Stimulated activated CD4-positive, alpha-beta T cell treated with anti-CD3 and anti-CD28 coated beads, Interleukin-4, amount 100 ng/mL, for 24 hours (primary cell): ENCODE results near the gene GOLGA8B.
"Not testable (repeated sequence)": the region's sequence is repeated elsewhere in the genome, so short reads cannot be mapped to it uniquely, and the experiment has no call there.

ENCODE experiments used
- DNase-seq: peaks from one replicate; pipeline ENCODE4 v3.0.0-alpha.2; 2020

The GOLGA8B gene

DNA sequence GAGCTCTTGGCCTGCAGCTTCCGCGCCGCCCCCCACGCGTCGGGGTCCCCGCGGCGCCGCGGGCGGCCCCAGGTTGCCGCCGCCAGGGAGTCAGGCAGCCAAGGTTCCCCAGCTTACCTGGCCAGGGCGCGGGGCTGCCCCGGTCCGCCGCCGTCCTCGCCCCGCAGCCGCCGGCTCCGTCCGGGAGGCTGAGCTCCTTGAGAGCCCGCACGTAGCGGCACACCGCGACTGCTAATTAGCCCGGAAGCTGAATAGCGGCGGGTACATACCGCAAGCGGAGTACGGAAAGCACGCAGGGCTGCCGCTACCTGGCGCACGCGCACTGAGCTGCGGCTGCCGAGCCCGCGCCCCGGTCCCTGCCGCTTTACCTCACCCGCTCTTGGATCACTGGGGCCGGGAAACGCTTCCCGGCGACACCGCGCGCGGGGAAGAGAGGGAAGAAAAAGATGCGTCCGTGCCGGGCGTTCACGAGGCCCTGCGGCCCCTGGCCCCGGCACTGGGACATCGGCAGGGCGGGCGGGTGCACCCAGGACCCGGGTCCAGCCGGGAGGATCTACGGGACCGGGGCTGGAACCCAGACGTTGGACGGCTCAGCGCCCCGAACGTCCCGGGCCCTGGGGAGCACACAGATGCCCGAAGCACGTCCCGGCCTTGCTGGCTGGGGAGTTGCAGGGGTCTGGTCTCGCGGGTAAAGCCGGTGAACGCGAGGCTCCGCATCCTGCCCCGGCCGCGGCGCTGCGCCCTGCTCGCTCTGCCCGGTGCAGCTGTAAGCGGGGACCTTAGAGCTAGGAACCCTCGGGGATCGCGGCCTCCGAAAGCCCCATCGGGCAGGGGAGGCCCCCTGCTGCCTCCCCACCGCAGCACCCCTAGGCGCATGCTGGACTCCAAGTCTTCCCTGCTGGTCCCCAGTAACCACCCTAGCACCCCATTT lies at the start of gene GOLGA8B:
Gene GOLGA8B, minus strand, starts transcription at position 253 of the 931 bp plus-strand sequence. CDS start 47,739 bp downstream, outside the sequence.
- peak; percentile 83 for DNase-seq

GRCh38 chr15:34633165-34633564 lies 49.7 kb upstream of the GOLGA8B start:
- DNase-seq = not testable (repeated sequence)

DNA sequence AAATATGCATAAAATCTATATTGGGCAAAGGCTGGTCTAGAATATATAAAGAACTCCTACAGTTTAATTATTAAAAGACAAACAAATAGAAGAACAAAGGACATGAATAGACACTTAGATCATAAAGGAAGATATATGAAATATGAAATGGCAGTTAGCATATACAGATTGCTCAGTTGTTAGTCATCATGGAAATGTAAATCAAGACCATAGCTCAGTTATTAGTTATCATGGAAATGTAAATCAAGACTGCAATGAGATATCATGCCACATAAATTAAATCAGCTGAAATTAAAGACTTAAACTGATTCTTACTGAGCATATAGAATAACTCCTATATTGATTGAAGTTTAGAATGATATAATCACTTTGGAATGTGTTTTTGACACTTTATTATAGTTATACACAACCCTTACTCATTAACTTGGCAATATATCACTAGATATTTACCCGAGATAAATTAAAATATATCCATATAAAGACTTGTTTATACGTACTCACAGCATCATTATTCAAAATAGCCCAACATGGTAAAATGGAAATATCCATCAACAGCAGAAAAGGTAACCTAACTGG lies 45.2 kb upstream of the GOLGA8B start:
- DNase-seq = no peak

- no peak for DNase-seq
Measured at GRCh38 chr15:34625007-34625406, 41.6 kb upstream of the GOLGA8B start.

- no peak for DNase-seq
Measured at GRCh38 chr15:34621675-34622074, 38.2 kb upstream of the GOLGA8B start.

- no peak for DNase-seq
Measured at GRCh38 chr15:34620814-34621213, 37.4 kb upstream of the GOLGA8B start.

DNA sequence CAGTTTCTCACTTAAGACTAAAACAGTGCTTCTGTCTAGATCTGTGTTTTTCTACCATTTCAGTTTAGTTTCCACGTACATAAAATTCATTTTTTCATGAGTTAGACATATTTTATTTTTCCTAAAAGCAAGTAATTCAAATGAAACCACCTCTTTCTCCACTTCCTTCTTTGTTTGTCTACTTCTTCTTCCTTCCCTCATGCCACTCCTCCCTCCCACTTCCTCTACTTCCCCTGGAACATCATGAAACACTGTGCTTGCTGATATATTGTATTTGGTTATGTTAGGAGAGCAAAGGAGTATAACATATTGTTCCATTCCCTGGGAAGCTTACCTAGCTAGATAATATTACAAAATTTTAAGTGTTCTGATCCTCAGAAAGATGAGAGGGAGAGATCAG lies 36.7 kb upstream of the GOLGA8B start:
- no peak for DNase-seq

DNA sequence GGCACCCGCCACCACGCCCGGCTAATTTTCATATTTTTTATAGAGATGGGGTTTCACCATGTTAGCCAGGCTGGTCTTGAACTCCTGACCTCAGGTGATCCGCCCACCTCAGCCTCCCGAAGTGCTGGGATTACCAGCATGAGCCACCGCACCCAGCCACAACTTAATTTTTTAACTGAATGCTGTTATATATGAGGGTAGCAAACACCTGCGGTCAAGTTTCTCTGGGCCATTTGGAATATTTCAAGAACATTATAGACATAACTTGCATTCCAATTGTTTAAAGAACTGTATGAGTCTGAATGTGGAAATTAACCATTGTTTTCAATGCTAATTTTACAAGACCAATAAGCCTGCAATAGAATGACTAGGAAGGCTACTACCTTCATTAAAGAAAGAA lies 35.7 kb upstream of the GOLGA8B start:
- no peak for DNase-seq

GRCh38 chr15:34618073-34618472 lies 34.6 kb upstream of the GOLGA8B start:
- no peak for DNase-seq

DNA sequence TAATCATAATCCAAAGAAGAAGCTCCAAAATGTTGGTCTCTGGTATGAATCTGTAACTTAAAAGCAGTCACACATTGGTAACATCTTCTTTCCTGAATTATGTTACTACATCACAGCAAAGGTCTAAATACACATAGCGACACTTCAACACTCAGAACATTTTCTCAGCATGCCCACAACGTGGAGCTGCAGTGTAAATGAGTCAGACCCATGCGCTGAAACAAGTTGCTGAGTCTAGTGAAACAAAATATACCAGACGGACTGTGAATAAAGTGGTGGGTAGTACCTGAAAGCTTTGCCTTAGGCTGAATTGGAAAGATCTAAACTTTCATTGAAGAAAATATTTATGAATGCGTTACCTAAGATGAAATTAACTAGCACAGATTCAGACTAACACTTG lies 33.2 kb upstream of the GOLGA8B start:
- no peak for DNase-seq

DNA sequence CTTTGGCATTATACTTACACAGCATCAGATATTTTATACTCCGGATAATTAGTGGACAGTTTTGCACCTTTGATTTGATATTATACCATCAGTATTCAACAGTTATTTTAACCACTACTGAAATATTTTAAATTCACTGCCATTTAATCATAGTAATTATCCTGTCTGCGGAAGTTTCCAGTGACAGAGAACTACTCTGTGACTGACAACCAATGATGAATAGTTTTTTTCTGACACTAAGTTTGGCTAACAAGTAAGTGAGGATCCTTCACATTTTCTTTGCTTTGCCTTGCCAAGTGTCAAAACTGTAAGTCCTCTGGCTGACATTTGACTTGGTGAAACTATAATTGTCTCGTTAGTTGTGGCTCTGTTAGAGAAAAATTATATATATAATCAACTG lies 30.5 kb upstream of the GOLGA8B start:
- no peak for DNase-seq

DNA sequence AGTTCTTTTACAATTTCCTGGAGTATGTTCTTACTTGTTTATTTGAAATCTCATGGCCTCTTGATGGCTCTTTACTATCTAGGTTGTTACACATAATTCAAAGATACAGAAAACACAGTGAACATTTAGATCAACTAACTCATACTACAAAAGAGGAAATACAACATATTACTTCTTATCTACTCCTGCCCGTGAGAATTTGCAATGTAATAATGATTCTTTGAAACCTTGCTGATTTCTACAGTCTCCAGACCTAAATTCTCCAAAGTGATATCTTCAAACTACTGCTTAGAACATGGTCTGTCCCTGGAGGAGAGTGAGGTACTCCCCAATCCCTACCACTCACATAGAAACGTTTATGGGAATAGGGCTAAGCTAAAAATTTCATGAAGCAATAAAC lies 29.9 kb upstream of the GOLGA8B start:
- no peak for DNase-seq

DNA sequence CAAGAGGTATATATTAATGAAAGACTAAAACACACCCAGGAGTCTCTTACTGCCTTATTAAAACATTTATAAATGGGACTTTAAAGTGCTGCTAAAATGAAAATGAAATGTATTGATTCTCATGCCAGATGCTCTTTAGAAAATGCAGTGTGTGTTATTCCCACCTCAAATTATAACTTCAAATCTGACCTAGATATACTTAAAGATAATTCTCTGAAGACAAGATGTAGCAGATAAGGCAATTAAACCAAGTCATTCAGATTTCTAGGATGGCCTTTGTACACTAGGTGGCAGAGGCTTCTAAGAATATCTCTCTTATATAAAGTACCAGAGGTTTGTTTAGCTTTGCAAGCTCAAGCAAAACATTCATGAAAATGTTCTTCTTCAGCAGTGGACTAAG lies 26.9 kb upstream of the GOLGA8B start:
- DNase-seq = no peak

GRCh38 chr15:34609102-34610057 lies 25.9 kb upstream of the GOLGA8B start:
- no peak for DNase-seq

- DNase-seq = no peak
Measured at GRCh38 chr15:34608517-34608916, 25.1 kb upstream of the GOLGA8B start.

DNA sequence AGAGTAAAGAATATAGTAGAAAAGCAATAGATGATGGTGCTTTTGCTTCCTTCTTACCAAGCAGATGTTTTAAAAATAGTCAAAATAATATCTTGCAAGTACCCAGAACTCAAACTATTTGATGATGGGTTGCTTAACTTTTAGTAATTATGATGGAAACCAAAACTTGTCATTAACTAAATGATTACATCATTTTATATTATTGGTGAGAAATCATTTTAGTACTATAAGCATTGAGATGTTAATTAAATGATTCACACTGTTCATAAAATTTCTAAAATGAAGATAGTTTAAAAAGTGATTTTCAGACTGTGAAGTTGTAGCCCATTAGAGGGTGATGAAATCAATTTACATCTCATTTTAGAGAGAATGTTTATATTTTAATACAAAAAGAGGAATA lies 24.4 kb upstream of the GOLGA8B start:
- no peak for DNase-seq

GRCh38 chr15:34606545-34606944 lies 23.1 kb upstream of the GOLGA8B start:
- no peak for DNase-seq

- no peak for DNase-seq
Measured at GRCh38 chr15:34606131-34606530, 22.7 kb upstream of the GOLGA8B start.

GRCh38 chr15:34603095-34603494 lies 19.6 kb upstream of the GOLGA8B start:
- no peak for DNase-seq

DNA sequence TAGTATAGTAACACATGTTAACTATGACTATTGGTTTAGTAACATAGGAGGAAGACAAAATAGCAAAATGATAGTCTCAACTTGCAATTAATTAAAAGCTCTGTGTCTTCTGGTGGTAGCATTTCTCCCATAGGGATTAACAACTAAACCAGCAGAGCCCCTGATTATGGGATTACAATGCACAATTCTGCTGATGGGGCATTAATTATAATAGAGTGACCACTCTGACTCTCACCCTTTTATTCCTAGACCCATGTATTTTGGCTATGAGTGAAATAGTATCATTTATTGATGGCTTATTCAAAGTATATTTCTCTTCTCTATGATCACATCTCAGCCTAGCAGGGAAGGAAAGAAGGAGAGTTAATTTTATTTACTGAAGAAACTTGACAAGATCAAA lies 17.5 kb upstream of the GOLGA8B start:
- no peak for DNase-seq

DNA sequence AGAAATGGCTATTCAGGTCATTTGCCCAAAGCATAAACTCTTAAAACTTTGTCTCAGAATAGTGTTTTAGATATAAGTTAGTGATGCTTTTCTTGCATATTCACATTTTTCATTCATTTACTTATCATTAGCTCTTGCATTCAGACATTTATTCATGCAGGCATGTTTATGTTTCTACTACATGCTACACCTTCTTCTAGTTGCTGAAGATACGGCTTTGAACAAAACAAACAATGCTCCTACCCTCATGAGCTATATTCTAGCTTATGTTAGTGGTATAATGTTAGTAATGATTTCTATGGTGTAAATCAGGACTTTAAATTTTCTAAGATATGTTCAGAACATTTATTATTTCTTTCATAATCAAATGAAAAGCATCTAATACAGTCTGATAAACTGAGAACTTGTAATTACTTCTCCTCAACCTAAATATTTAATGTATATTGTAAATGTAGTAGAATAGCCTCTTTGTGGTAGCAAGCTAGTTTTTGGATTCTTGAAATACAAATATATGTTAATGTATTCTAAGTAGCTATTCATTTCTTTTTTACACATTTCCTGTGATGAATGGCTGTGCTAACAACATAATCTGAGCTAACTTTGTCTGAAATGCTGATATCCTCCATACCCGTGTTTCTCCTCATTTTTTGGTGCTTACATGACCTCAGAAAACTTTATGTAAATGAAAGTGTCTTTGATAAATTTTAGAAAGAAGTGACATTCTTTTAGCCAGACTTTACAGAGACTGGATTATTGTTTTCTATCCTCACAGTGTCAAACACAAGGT lies 15.5 kb upstream of the GOLGA8B start:
- no peak for DNase-seq

DNA sequence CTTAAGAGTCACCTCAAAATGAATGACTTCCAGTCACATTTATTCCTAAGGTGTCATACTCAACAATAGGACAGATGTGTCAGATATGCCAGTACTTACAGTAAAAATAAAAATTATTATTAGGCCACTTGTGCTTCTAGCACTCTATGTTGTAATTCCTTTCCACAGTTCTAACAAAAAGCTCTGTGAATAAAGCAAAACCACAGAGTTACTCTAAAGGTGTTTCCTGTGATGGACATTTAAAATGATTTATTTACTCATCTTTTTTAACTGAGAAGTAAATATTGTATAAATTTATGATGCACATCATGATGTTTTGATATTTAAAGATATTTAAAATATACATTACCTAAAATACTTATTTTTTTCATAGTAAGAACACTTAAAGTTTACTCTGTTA lies 13.9 kb upstream of the GOLGA8B start:
- no peak for DNase-seq
